Panc1 (cell line): Measurements from ENCODE around the gene GEN1. TPM values are rescaled to one million over a fixed set of nuclear protein-coding genes. Genes with fewer than 3 reads are reported as not detected.

Source experiments
- ATAC-seq: fragments of 200-7000 bp; cut with Tn5 transposase; 2 replicates; pipeline ENCODE4 v1.9.1; 2020; ENCODE audit warnings: mild to moderate bottlenecking, moderate library complexity
- BruUV-seq: library from RNA; stranded (reverse); fragments of 400-500 nt; replicated peaks from 2 replicates; lab custom pipeline; 2021; lab: Mats Ljungman, UMichigan
- CTCF ChIA-PET: fragments of 300-600 bp; sonication (Branson Sonifier 250); formaldehyde crosslinking; loops from one replicate; lab custom pipeline; 2022; ENCODE audit warnings: antibody characterized with exemption; lab: Charles Lee
- POLR2A ChIA-PET: fragments of 300-600 bp; sonication (Branson Sonifier 250); formaldehyde crosslinking; loops from one replicate; lab custom pipeline; 2022; ENCODE audit warnings: antibody characterized with exemption; lab: Charles Lee
- DNase-seq: peaks from one replicate; pipeline ENCODE4 v3.0.0-alpha.2; 2010; ENCODE audit warnings: low read depth, low spot score
- H3K27ac ChIP-seq: 2 replicates; pipeline ENCODE4 v1.5.1; 2011; ENCODE audit warnings: mild to moderate bottlenecking, low read length, inconsistent platforms
- H3K27me3 ChIP-seq: fragments of 200-500 bp; sonication (Bioruptor generic); 2 replicates; pipeline ENCODE4 v1.6.0; 2014; ENCODE audit warnings: low read length, inconsistent platforms; ENCODE audit not compliant: control insufficient read depth, insufficient read depth
- H3K36me3 ChIP-seq: fragments of 200-500 bp; sonication (Bioruptor generic); 2 replicates; pipeline ENCODE4 v1.5.1; 2014; ENCODE audit warnings: inconsistent platforms, mild to moderate bottlenecking, low read length, moderate library complexity; ENCODE audit not compliant: control insufficient read depth, insufficient read depth
- H3K4me1 ChIP-seq: 2 replicates; pipeline ENCODE4 v1.5.1; 2011; ENCODE audit warnings: inconsistent platforms, mild to moderate bottlenecking, low read length, moderate library complexity; ENCODE audit not compliant: control insufficient read depth, insufficient read depth
- H3K4me3 ChIP-seq, 2 experiments: 2 replicates each; pipeline ENCODE4 v1.5.1; 2011 to 2012; ENCODE audit warnings: low read depth in 2 of 2, low read length in 2 of 2, mild to moderate bottlenecking in 2 of 2, inconsistent platforms in 1 of 2, moderate library complexity in 1 of 2
- H3K9me3 ChIP-seq: fragments of 200-500 bp; sonication (Bioruptor generic); 2 replicates; pipeline ENCODE4 v1.5.1; 2014; ENCODE audit warnings: low read depth, mild to moderate bottlenecking, inconsistent platforms, low read length, moderate library complexity; ENCODE audit not compliant: control insufficient read depth, insufficient read depth
- CTCF ChIP-seq: fragments of 450-650 bp; IDR thresholded peaks from 2 replicates; pipeline ENCODE4 v1.5.1; 2017; ENCODE audit warnings: mild to moderate bottlenecking
- POLR2AphosphoS5 ChIP-seq: IDR thresholded peaks from 2 replicates; pipeline ENCODE4 v1.6.1; 2012; ENCODE audit warnings: mild to moderate bottlenecking, low read depth, low read length, moderate library complexity
- REST ChIP-seq, 2 experiments: IDR thresholded peaks; 2 replicates each; pipeline ENCODE4 v1.6.1; 2011 to 2012; ENCODE audit warnings: low read depth in 2 of 2, control low read depth in 1 of 2, low read length in 1 of 2, mild to moderate bottlenecking in 1 of 2, moderate library complexity in 1 of 2; ENCODE audit not compliant: insufficient read depth in 1 of 2
- SIN3A ChIP-seq: IDR thresholded peaks from 2 replicates; pipeline ENCODE4 v1.6.1; 2012; ENCODE audit warnings: low read depth, mild to moderate bottlenecking, low read length, moderate library complexity, borderline replicate concordance; ENCODE audit not compliant: insufficient read depth
- TCF7L2 ChIP-seq: IDR thresholded peaks from 2 replicates; pipeline ENCODE4 v1.6.1; 2011; ENCODE audit warnings: mild to moderate bottlenecking, low read depth, low read length, inconsistent platforms
- in situ Hi-C: cut with HindIII; loops from 2 replicates; pipeline ENCODE4 v1.10.0; 2016; ENCODE audit warnings: low sequenced_read_pairs, low pct_unique_long_range_greater_than_20kb
- intact Hi-C: fragments of 100-400 bp; cut with micrococcal nuclease; formaldehyde crosslinking; loops from one replicate; pipeline ENCODE4 v1.10.0; 2022; ENCODE audit not compliant: unreplicated experiment
- total RNA-seq: library from RNA; stranded (reverse); gene quantifications from one replicate; pipeline ENCODE4 v1.2.1, GENCODE V29; 2021; ENCODE audit not compliant: unreplicated experiment

The GEN1 gene
- total RNA-seq, 1 experiment from 2014 or later, result 24.0 TPM

- Histone ChIP-seq H3K4me3 (no peak overlapping the region), H3K9me3 (no peaks in the 10 kb centered on the region), H3K27ac (no peak overlapping the region), H3K36me3 (peaks cover 19% of the 10 kb centered on the region; the same call in 1 of the 2 replicates), H3K4me1 (no peaks in the 10 kb centered on the region), H3K27me3 (no peaks in the 10 kb centered on the region)
- intact Hi-C loops (no loop called here), in situ Hi-C loops (no loop called here)
- CTCF ChIA-PET, result no interaction called here
- ATAC-seq, result no peak
- POLR2A ChIA-PET, result no interaction called here
- BruUV-seq, result no TSS peak
- no peak for TF ChIP-seq POLR2AphosphoS5
- no peak for TF ChIP-seq SIN3A
- TF ChIP-seq REST (IDR thresholded peaks at IDR 0.05; ENCODE audit: insufficient read depth in 1 of 2, low read depth in 2 of 2, low read length in 1 of 2), result no peak
- TF ChIP-seq CTCF, result no peak
- no peak for TF ChIP-seq TCF7L2
- no peak for DNase-seq
Measured at GRCh38 chr2:17781482-17781881, 27.5 kb downstream of the GEN1 start.

- in situ Hi-C loops (no loop called here), intact Hi-C loops (no loop called here)
- TF ChIP-seq TCF7L2 (no peak), CTCF (no peak), POLR2AphosphoS5 (no peak), REST (IDR thresholded peaks at IDR 0.05; ENCODE audit: insufficient read depth in 1 of 2, low read depth in 2 of 2, low read length in 1 of 2) (no peak), SIN3A (no peak)
- ATAC-seq, result peak; percentile 53
- POLR2A ChIA-PET, result no interaction called here
- H3K27me3 ChIP-seq, result no peaks in the 10 kb centered on the region
- H3K4me3 ChIP-seq, result no peak overlapping the region
- no peak for DNase-seq
- no peak overlapping the region for H3K27ac ChIP-seq
- no peaks in the 10 kb centered on the region for H3K9me3 ChIP-seq
- no TSS peak for BruUV-seq
- CTCF ChIA-PET, result no interaction called here
- no peaks in the 10 kb centered on the region for H3K4me1 ChIP-seq
- H3K36me3 ChIP-seq, result no peaks in the 10 kb centered on the region
Measured at GRCh38 chr2:17786727-17787126, 32.8 kb downstream of the GEN1 start.
